A673 (cell line): ENCODE measurements around the gene NEK6. TPM values are rescaled to one million over a fixed set of nuclear protein-coding genes. Genes with fewer than 3 reads are reported as not detected.

ENCODE experiments used
- BruUV-seq: library from RNA; stranded (reverse); fragments of 400-500 nt; replicated peaks from 2 replicates; lab custom pipeline; 2021; lab: Mats Ljungman, UMichigan
- CTCF ChIA-PET: fragments of 300-600 bp; sonication (Branson Sonifier 250); formaldehyde crosslinking; loops from one replicate; lab custom pipeline; 2022; ENCODE audit warnings: antibody characterized with exemption; lab: Charles Lee
- POLR2A ChIA-PET: fragments of 300-600 bp; sonication (Branson Sonifier 250); formaldehyde crosslinking; loops from one replicate; lab custom pipeline; 2022; ENCODE audit warnings: antibody characterized with exemption; ENCODE audit not compliant: low non-redundant PET; lab: Charles Lee
- DNase-seq: peaks from one replicate; pipeline ENCODE4 v3.0.0-alpha.2; 2015; ENCODE audit warnings: low spot score
- H3K27ac ChIP-seq: fragments of 200-600 bp; sonication (generic); 2 replicates; pipeline ENCODE4 v1.5.1; 2016; ENCODE audit warnings: mixed run types, low read depth, mild to moderate bottlenecking, mixed read lengths, antibody characterized with exemption, low read length; ENCODE audit not compliant: poor library complexity, severe bottlenecking
- H3K27me3 ChIP-seq: fragments of 200-600 bp; sonication (generic); replicated peaks from 2 replicates; pipeline ENCODE4 v1.6.1; 2017; ENCODE audit warnings: mixed run types, low read depth, mild to moderate bottlenecking, mixed read lengths, antibody characterized with exemption, low read length; ENCODE audit not compliant: insufficient read depth, poor library complexity
- H3K36me3 ChIP-seq: fragments of 200-600 bp; sonication (generic); 2 replicates; pipeline ENCODE4 v1.6.1; 2016; ENCODE audit warnings: mixed run types, mild to moderate bottlenecking, mixed read lengths, antibody characterized with exemption, low read length; ENCODE audit not compliant: insufficient read depth, poor library complexity, severe bottlenecking
- H3K4me1 ChIP-seq: fragments of 200-600 bp; sonication (generic); 2 replicates; pipeline ENCODE4 v1.6.1; 2017; ENCODE audit warnings: mixed run types, mild to moderate bottlenecking, mixed read lengths, antibody characterized with exemption, low read length; ENCODE audit not compliant: insufficient read depth, poor library complexity, severe bottlenecking
- H3K4me3 ChIP-seq: fragments of 200-600 bp; sonication (generic); 2 replicates; pipeline ENCODE4 v1.5.1; 2016; ENCODE audit warnings: low read depth, mixed run types, mild to moderate bottlenecking, mixed read lengths, low read length; ENCODE audit not compliant: poor library complexity, severe bottlenecking
- H3K9me3 ChIP-seq: fragments of 200-600 bp; sonication (generic); 2 replicates; pipeline ENCODE4 v1.6.1; 2016; ENCODE audit warnings: mixed run types, low read depth, mild to moderate bottlenecking, mixed read lengths, antibody characterized with exemption, low read length; ENCODE audit not compliant: poor library complexity, severe bottlenecking
- EZH2 ChIP-seq: fragments of 200-600 bp; sonication (generic); IDR thresholded peaks from 2 replicates; pipeline ENCODE4 v1.6.1; 2017; ENCODE audit warnings: borderline replicate concordance, low read depth, mild to moderate bottlenecking, mixed read lengths, antibody characterized with exemption, low read length; ENCODE audit not compliant: poor library complexity, severe bottlenecking
- intact Hi-C: fragments of 100-400 bp; cut with micrococcal nuclease; formaldehyde crosslinking; loops from one replicate; pipeline ENCODE4 v1.10.0; 2022; ENCODE audit not compliant: unreplicated experiment
- total RNA-seq: library from RNA; stranded (reverse); gene quantifications from 2 replicates; pipeline ENCODE4 v1.2.3, GENCODE V29; 2021
- TF ChIP-seq, protein P1 (sequence below): fragments of 300-800, 200-600 bp; sonication (generic); conservative IDR thresholded peaks from 2 replicates; pipeline ENCODE4 v1.5.1; 2017; ENCODE audit warnings: low read depth, mild to moderate bottlenecking, antibody characterized with exemption, low read length, moderate library complexity, mixed read lengths

The NEK6 gene
- total RNA-seq, 1 experiment from 2014 or later = 23.3 TPM

DNA sequence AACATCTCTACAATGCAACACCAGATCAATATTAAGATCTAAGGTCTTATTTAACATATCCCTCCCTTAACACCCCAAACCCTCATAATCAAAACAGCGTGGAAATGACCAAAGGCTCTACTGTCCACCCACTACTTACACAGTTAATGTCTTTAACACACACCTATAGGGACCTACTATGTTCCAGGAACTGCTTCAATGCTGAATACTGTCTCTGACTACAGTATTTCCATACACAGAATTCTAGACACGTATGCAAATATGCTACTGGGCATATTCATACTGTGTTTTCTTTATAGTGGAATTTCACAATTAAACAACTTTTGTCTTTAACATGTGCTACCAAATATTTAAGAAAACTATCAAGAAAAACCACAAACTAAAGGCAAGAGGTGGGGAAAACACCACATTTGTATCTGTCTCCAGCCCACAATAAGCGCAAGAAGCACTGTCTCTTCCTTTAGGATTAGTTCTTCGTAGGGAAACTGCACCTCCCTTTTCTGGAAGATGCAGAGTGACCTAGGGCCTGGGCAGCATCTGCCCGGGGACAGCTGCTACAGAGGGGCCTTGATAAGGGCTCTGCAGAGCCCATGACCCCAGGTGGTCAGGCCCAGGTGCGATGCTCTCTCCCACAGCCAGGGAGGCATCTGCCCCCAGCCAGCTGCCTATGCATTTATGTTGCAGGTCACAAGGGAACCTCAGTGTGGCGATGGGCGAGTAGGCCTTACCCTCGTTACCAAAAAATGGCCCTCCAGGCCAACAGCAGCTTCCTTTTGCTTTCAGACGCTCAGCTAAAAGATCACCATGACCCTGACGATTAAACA is 102.3 kb downstream of the NEK6 start:
- no peak for DNase-seq
- Histone ChIP-seq H3K27me3 (no peaks in the 10 kb centered on the region), H3K27ac (no peak overlapping the region), H3K4me1 (no peaks in the 10 kb centered on the region), H3K36me3 (no peaks in the 10 kb centered on the region), H3K4me3 (no peak overlapping the region), H3K9me3 (no peaks in the 10 kb centered on the region)
- CTCF ChIA-PET = no interaction called here
- BruUV-seq = no TSS peak
- POLR2A ChIA-PET = no interaction called here
- intact Hi-C loops = no loop called here
- TF ChIP-seq EZH2 = no peak
- TF ChIP-seq, protein P1, sequence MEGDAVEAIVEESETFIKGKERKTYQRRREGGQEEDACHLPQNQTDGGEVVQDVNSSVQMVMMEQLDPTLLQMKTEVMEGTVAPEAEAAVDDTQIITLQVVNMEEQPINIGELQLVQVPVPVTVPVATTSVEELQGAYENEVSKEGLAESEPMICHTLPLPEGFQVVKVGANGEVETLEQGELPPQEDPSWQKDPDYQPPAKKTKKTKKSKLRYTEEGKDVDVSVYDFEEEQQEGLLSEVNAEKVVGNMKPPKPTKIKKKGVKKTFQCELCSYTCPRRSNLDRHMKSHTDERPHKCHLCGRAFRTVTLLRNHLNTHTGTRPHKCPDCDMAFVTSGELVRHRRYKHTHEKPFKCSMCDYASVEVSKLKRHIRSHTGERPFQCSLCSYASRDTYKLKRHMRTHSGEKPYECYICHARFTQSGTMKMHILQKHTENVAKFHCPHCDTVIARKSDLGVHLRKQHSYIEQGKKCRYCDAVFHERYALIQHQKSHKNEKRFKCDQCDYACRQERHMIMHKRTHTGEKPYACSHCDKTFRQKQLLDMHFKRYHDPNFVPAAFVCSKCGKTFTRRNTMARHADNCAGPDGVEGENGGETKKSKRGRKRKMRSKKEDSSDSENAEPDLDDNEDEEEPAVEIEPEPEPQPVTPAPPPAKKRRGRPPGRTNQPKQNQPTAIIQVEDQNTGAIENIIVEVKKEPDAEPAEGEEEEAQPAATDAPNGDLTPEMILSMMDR = no peak

DNA sequence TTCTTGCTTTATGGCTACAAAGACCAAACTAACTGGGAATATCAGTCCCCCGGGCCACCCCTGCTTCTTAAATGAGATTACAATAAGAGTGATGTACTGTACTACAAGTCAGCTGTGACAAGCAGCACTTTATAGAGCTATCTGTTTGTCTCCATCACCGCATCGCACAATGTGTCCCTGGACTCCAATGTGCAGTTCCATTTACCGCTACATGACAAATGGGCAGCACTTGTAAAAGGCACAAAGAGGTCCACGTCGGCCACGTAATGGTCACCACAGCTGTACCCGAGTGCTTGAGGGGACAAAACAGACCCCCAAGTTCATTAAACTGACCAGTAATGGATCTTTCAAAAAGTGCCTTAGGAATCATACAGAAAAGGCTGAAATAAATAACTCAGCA is 103.4 kb downstream of the NEK6 start:
- DNase-seq = no peak
- H3K4me3 ChIP-seq = no peak overlapping the region
- TF ChIP-seq, protein P1 = no peak
- no peak for TF ChIP-seq EZH2
- H3K4me1 ChIP-seq = no peaks in the 10 kb centered on the region
- no peaks in the 10 kb centered on the region for H3K27me3 ChIP-seq
- H3K36me3 ChIP-seq = no peaks in the 10 kb centered on the region
- no peak overlapping the region for H3K27ac ChIP-seq
- intact Hi-C loops = no loop called here
- ChIA-PET CTCF (no interaction called here), POLR2A (no interaction called here)
- no TSS peak for BruUV-seq
- no peaks in the 10 kb centered on the region for H3K9me3 ChIP-seq

DNA sequence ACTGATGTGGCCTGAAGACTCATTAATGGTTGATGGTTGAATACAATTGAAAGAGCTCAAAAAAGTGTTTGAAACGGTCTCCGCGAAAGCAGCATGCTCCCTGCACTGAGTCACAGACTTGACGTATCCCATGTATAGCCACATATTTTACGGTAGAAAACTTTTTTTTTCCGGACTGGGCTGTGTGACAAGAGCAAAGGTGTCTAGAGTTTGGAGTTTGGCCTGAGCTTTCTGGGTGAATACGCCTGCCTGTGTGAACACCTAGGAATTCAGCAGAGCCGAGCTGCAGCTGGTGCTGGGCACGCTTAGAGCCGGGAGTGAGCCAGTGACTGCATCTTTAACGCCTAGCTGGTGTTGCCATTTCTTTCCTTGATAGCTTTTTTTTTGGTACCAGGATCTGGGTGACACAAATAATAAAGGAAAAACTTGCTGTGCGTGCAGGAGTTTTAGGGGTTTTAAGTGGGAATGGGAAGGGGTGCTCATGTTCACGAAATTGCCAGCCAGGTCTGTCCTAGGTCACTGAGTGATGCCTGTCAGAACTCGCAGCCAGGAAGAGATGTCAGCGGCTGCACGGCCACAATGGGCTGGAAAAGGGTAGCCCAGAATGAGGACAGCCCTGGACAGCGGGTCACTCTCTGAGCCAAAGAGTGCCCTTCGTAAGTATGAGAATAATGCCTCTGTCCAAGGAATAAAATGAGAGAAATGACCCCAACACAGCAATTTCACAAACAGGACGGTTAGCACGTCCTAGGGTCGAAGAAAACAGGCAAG is 105.8 kb downstream of the NEK6 start:
- Histone ChIP-seq H3K4me3 (no peak overlapping the region), H3K9me3 (no peaks in the 10 kb centered on the region), H3K27me3 (no peaks in the 10 kb centered on the region), H3K4me1 (no peaks in the 10 kb centered on the region), H3K36me3 (no peaks in the 10 kb centered on the region), H3K27ac (no peak overlapping the region)
- ChIA-PET CTCF (no interaction called here), POLR2A (no interaction called here)
- no TSS peak for BruUV-seq
- intact Hi-C loops = no loop called here
- no peak for DNase-seq
- TF ChIP-seq EZH2 = no peak
- TF ChIP-seq, protein P1 = no peak
